Choroid plexus epithelial cell (primary cell): Measurements from ENCODE around the gene KDF1.

Experiments used
- DNase-seq: peaks from one replicate; pipeline ENCODE4 v3.0.0-alpha.2; 2010; ENCODE audit warnings: low read depth
- H3K4me3 ChIP-seq: 2 replicates; pipeline ENCODE4 v1.5.1; 2011; ENCODE audit warnings: low read depth, mild to moderate bottlenecking, control low read depth, low read length, moderate library complexity
- TF ChIP-seq, protein P1 (sequence below): conservative IDR thresholded peaks from 2 replicates; pipeline ENCODE4 v1.5.1; 2011; ENCODE audit warnings: low read depth, mild to moderate bottlenecking, control low read depth, inconsistent platforms, low read length, moderate library complexity

The KDF1 gene

DNA sequence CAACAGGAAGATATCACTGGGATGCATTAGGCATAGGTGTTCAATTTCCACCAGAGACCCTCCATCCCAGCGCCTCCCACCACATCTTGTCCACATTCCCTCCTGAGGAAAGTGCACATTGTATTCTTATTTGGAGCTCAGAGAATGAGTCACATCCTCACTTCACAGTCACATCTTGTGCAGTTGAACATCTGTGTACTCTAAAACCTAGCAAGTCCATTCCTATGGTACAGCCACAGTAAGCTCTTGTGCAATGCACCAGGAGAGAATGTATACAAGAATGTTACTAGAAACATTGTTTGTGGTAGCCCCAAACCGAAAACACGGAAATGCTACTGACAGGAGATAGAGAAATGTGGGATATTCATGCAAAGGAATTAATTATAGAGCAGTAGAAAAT lies 1.6 kb upstream of the KDF1 start:
- no peak overlapping the region for H3K4me3 ChIP-seq
- DNase-seq = peak; percentile 97
- TF ChIP-seq, protein P1, sequence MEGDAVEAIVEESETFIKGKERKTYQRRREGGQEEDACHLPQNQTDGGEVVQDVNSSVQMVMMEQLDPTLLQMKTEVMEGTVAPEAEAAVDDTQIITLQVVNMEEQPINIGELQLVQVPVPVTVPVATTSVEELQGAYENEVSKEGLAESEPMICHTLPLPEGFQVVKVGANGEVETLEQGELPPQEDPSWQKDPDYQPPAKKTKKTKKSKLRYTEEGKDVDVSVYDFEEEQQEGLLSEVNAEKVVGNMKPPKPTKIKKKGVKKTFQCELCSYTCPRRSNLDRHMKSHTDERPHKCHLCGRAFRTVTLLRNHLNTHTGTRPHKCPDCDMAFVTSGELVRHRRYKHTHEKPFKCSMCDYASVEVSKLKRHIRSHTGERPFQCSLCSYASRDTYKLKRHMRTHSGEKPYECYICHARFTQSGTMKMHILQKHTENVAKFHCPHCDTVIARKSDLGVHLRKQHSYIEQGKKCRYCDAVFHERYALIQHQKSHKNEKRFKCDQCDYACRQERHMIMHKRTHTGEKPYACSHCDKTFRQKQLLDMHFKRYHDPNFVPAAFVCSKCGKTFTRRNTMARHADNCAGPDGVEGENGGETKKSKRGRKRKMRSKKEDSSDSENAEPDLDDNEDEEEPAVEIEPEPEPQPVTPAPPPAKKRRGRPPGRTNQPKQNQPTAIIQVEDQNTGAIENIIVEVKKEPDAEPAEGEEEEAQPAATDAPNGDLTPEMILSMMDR = no peak

DNA sequence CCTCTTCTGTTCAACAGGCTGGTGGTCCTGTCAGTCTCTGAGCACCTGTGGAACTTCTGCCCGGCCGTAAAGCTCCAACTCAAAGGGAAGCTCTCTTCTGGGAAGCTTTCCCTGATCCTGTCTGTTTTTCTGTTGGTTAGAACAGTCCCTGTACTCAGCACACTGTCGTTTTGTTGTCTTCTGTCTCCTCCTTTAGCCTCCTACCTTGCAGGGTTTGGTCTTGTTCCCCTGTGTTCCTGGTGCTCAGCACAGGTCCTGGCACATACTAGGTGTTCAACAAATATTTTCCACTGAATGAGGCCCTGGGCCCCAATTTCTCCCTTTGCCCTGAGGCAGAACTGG lies 328 bp upstream of the KDF1 start:
- DNase-seq = no peak
- TF ChIP-seq, protein P1 = no peak
- H3K4me3 ChIP-seq = peak overlapping the region; percentile 54

DNA sequence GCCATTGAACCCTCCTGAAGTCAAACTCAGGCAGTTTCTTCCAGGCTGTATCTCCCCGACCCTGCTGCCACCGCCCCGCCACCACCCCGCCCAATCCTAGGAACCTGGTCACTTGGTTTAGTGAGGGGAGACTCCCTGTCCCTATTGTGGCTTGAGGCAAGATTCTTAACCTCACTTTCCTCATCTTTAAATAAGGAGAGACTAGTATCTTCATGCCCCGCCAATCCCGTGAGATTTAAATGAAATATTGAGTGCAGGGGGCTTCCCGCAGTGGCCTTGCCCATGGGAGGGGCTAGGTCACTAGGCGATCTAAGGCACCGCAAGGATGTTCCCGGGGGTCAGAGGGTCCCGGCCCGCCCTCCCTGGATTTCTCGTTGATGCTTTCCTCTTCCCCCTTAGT lies 998 bp downstream of the KDF1 start:
- TF ChIP-seq, protein P1 = no peak
- H3K4me3 ChIP-seq = peak overlapping the region; percentile 54
- DNase-seq = no peak

DNA sequence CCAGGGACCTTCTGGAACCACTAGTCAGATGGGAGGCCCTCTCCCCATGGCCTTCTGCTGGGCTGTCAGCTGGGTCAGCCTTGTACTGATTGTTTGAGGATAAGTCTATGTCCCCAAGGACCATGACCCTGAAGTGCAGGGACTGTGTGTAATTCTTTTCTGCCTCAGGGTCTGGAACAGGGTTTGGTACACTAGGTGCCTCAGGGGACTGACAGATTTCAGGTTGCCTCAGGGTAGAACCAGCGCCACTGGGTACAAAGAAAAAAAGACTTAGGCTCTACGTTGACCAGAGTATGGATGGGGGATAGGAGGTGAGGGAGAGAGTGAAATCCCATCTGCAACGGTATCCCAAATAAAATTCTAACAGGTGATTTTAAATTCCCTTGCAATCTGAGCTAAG lies 3.0 kb downstream of the KDF1 start:
- no peak for DNase-seq
- TF ChIP-seq, protein P1 = no peak
- no peak overlapping the region for H3K4me3 ChIP-seq

DNA sequence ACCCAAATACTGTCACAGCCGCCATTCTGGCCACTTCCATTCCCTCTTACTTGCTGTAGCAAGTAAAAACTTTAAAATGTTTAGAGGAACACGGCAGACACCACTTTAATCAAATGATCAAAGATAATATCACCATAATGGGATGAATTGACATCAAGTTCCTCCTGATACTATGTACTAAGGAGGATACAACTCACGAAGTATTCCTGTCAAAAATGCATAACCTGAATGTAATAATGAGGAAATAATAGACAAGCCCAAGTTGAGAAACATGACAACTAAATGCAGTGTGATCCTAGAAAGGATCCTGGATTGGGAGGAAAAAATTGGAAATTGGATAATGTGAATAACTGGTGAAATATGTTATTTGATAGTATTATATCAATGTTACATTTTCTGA lies 3.9 kb downstream of the KDF1 start:
- H3K4me3 ChIP-seq = no peak overlapping the region
- TF ChIP-seq, protein P1 = no peak
- no peak for DNase-seq

DNA sequence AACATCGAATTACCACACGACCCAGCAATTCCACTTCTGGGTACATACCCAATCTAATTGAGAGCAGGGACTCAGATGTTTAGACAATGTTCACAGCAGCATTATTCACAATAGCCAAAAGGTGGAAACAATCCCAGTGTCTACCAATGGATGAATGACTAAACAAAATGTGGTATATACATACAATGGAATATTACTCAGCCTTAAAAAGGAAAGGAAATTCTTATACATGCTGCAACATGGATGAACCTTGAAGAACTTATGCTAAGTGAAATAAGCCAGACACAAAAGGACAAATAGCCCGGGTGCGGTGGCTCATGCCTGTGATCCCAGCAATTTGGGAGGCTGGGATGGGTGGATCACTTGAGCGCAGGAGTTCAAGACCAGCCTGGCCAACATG lies 6.9 kb downstream of the KDF1 start:
- DNase-seq = no peak
- TF ChIP-seq, protein P1 = no peak
- H3K4me3 ChIP-seq = no peak overlapping the region

DNA sequence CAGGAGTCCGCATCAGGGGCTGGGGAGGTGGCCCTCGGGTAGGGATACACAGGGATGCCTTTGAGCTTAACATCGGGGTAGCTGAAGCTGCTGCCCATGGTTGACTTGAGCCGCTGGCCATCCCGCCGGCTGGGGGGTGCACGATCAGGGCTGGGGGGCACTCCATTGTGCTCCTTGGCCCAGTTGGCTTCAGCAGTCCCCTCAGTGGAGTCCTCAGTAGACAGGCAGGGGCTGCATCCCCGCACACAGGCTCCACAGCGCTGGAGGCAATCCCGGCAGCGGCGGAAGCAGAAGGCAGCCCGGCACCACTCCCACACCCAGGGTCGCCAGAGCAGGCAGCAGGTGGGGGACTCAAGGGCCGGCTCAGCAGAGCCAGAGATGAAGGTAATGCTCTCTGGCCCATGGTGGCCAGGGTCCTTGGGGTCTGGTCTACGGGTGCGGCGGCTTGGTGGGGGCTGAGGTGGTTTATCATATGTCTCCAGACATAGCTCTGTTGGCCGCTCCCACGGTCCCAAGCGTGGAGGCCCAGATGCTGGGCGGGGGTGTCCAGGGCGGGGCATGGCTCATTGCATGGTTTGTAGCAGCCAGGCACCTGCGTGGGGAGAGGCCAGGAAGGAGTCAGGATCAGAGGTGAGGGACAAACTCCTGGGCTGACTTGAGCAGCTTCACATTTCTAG lies 8.3 kb downstream of the KDF1 start:
- TF ChIP-seq, protein P1 = no peak
- DNase-seq = no peak

More for the DNA sequence above, 8.3 kb downstream of the KDF1 start:
- no peak overlapping the region for H3K4me3 ChIP-seq
